SH-SY5Y (cell line): ENCODE measurements around the gene ATP7A.

Source experiments
- GATA2 ChIP-seq: IDR thresholded peaks from 2 replicates; pipeline ENCODE4 v1.6.1; 2011; ENCODE audit warnings: mild to moderate bottlenecking, low read depth, low read length
- GATA3 ChIP-seq: IDR thresholded peaks from 2 replicates; pipeline ENCODE4 v1.6.1; 2011; ENCODE audit warnings: low read depth, mild to moderate bottlenecking, low read length, moderate library complexity

DNA sequence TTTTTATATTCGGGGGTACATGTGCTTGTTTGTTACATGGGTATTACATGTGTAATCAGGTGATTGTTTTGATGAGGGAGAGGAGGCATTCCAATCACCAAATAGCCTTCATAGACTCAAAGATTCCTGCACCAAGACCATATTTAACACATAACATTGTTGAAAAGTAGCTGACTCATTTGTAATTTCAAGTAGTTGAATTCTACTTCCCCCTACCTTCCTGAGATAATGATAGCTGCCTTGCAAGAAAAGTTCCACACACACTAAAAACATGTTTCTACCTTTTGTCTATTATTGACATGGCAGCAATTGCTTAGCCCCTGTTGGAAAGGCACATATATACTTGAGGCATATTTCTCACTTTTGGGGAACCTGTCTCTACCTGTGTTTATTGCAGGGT is 42.8 kb downstream of the ATP7A start:
- no peak for TF ChIP-seq GATA2
- TF ChIP-seq GATA3, result no peak
